ENCODE measurements around the gene GLYATL1. TPM values are rescaled to one million over a fixed set of nuclear protein-coding genes. Genes with fewer than 3 reads are reported as not detected.
A peak's percentile ranks its signal among the peaks of the same experiment; 100 is the strongest.

The GLYATL1 gene
- total and polyA plus RNA-seq, 2 of the 8 experiments (the other 6 are each of a cell fraction or from before 2014, with no cell fraction given), result 8.6 to 10.7 TPM

- POLR2A ChIA-PET (ENCODE audit: partially characterized antibody), result interaction anchor here (0.9 to 2.2 kb wide), 8 partner anchors 12 to 252 kb away, joined by 3 to 18 read pairs (median 4); partner anchors contain the start of gene FAM111A
- peaks cover 9% of the 10 kb centered on the region for H3K23me2 ChIP-seq (ENCODE audit: low read depth, low read length)
- no peak overlapping the region for H2BK120ac ChIP-seq (replicated peaks; ENCODE audit: low read depth, low read length)
- peak overlapping the region; percentile 48 for H3K56ac ChIP-seq (replicated peaks; ENCODE audit: insufficient read length, low read depth, low read length)
- H3K79me2 ChIP-seq (ENCODE audit: control insufficient read depth in 1 of 2, insufficient read depth in 2 of 2, low read length in 2 of 2), result 0 out of 4 replicates have a peak, but pooled peaks cover 0 to 7% of the 10 kb centered on the region in 2 experiments
- H4K91ac ChIP-seq (replicated peaks; ENCODE audit: insufficient read length, low read length), result no peak overlapping the region
- H3K4ac ChIP-seq (replicated peaks; ENCODE audit: insufficient read length, low read depth, low read length), result no peak overlapping the region
- H4K20me1 ChIP-seq (replicated peaks in 1 of 2; ENCODE audit: control insufficient read depth in 1 of 2, insufficient read depth in 2 of 2, low read length in 2 of 2), result no peaks in the 10 kb centered on the region
- peaks cover 0 to 5% (median 2%) of the 10 kb centered on the region in 4 experiments; a peak in 4 of 7 replicates for H3K4me1 ChIP-seq (replicated peaks in 1 of 4; ENCODE audit: control insufficient read depth in 3 of 4, insufficient read depth in 4 of 4, low read length in 3 of 4)
- peak overlapping the region; percentile 75 to 93 (median 76) for H3K4me3 ChIP-seq (ENCODE audit: extremely low read depth in 1 of 4, insufficient read depth in 2 of 4, low read depth in 3 of 4, low read length in 4 of 4)
- no peaks in the 10 kb centered on the region for H3K79me1 ChIP-seq (ENCODE audit: low read depth, low read length)
- DNase-seq (ENCODE audit: low read depth in 1 of 2, low spot score in 2 of 2) (peak; percentile 62 to 86), FAIRE-seq (peak; percentile 90)
- no peak overlapping the region for H2BK20ac ChIP-seq (ENCODE audit: low read length)
- peak overlapping the region; percentile 81; the same call in 1 of the 2 replicates for H4K8ac ChIP-seq (ENCODE audit: extremely low read depth, insufficient read depth, low read length)
- no peak overlapping the region for H4K5ac ChIP-seq (ENCODE audit: insufficient read length, low read depth, low read length)
- H2BK15ac ChIP-seq (ENCODE audit: low read length), result no peak overlapping the region
- H3K9ac ChIP-seq (replicated peaks in 1 of 4; ENCODE audit: extremely low read depth in 1 of 4, low read depth in 3 of 4, low read length in 3 of 4), result peak overlapping the region in 1 of 4 experiments; percentile 72; a peak in 2 of 7 replicates
- CTCF ChIA-PET (ENCODE audit: partially characterized antibody), result interaction anchor here (0.5 to 4.3 kb wide), 25 partner anchors 9 to 627 kb away, joined by 3 to 96 read pairs (median 4); partner anchors contain the start of gene GLYATL1
- no peaks in the 10 kb centered on the region for H3K9me3 ChIP-seq (ENCODE audit: insufficient read depth in 2 of 2, low read depth in 1 of 2, low read length in 1 of 2)
- H3K27me3 ChIP-seq (replicated peaks in 1 of 4; ENCODE audit: control insufficient read depth in 3 of 4, extremely low read depth in 1 of 4, insufficient read depth in 3 of 4, low read length in 3 of 4), result peaks cover 4 to 12% (median 10%) of the 10 kb centered on the region in 4 experiments; a peak in 6 of 7 replicates
- peak overlapping the region; percentile 83 for H2AFZ ChIP-seq (ENCODE audit: low read length)
- whole genome bisulfite sequencing, 2 experiments (ENCODE audit: extremely low coverage in 1 of 2, insufficient coverage in 1 of 2, insufficient read length in 1 of 2, insufficient replicate concordance in 2 of 2, low coverage in 1 of 2, low lambda C conversion rate in 2 of 2, missing lambda C conversion rate in 1 of 2), result 13% methylated on average over 23 of the region's 33 CpGs; no CpG with 5 or more reads in 1 of the 2 experiments
- H2BK5ac ChIP-seq (ENCODE audit: low read depth, low read length), result no peak overlapping the region
- no peak overlapping the region for H3K23ac ChIP-seq (ENCODE audit: insufficient read length)
- H2BK12ac ChIP-seq (ENCODE audit: low read depth, low read length), result no peak overlapping the region; the same call in 1 of the 2 replicates
- no peak overlapping the region for H2AK5ac ChIP-seq (ENCODE audit: low read depth, low read length)
- H3K18ac ChIP-seq (ENCODE audit: extremely low read depth, low read length), result peak overlapping the region; percentile 36; the same call in 1 of the 2 replicates
- H3K4me2 ChIP-seq (ENCODE audit: insufficient read depth in 1 of 2, low read depth in 2 of 2, low read length in 2 of 2), result peak overlapping the region; percentile 84 to 86
- no peak overlapping the region for H3K14ac ChIP-seq (ENCODE audit: insufficient read length)
- no peaks in the 10 kb centered on the region for H3K36me3 ChIP-seq (ENCODE audit: control insufficient read depth in 2 of 4, insufficient read depth in 4 of 4, low read length in 3 of 4)
- no peak overlapping the region for H3K27ac ChIP-seq (ENCODE audit: low read depth, low read length)
- TF ChIP-seq SP2 (IDR thresholded peaks at IDR 0.05; ENCODE audit: low read length), result peak; percentile 58
- TF ChIP-seq, protein P1, sequence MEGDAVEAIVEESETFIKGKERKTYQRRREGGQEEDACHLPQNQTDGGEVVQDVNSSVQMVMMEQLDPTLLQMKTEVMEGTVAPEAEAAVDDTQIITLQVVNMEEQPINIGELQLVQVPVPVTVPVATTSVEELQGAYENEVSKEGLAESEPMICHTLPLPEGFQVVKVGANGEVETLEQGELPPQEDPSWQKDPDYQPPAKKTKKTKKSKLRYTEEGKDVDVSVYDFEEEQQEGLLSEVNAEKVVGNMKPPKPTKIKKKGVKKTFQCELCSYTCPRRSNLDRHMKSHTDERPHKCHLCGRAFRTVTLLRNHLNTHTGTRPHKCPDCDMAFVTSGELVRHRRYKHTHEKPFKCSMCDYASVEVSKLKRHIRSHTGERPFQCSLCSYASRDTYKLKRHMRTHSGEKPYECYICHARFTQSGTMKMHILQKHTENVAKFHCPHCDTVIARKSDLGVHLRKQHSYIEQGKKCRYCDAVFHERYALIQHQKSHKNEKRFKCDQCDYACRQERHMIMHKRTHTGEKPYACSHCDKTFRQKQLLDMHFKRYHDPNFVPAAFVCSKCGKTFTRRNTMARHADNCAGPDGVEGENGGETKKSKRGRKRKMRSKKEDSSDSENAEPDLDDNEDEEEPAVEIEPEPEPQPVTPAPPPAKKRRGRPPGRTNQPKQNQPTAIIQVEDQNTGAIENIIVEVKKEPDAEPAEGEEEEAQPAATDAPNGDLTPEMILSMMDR (IDR thresholded peaks at IDR 0.05; ENCODE audit: control extremely low read depth in 1 of 3, insufficient read depth in 1 of 3, low read depth in 1 of 3, low read length in 3 of 3), result peak; percentile 43 to 57 (median 50)
- no peak for TF ChIP-seq YY1 (IDR thresholded peaks at IDR 0.05; ENCODE audit: low read depth, low read length)
- TF ChIP-seq SP1 (IDR thresholded peaks at IDR 0.05; ENCODE audit: low read depth, low read length), result peak; percentile 97
- peak; percentile 71 to 81; a peak in 1 of 4 replicates for TF ChIP-seq SIN3A (conservative IDR thresholded peaks at IDR 0.05 in 1 of 2, IDR thresholded peaks at IDR 0.05 in 1 of 2; ENCODE audit: low read depth in 1 of 2, low read length in 2 of 2)
- no peak for TF ChIP-seq EGR1 (IDR thresholded peaks at IDR 0.05; ENCODE audit: borderline replicate concordance, low read depth, low read length)
- TF ChIP-seq JUND (IDR thresholded peaks at IDR 0.05; ENCODE audit: low read length), result peak; percentile 70; the same call in 1 of the 2 replicates
- peak; percentile 90 for TF ChIP-seq CHD2 (IDR thresholded peaks at IDR 0.05; ENCODE audit: low read length)
These were observed 33.4 kb upstream of the GLYATL1 start for GRCh38 chr11:58905721-58906547.
